ENCODE results near the gene NUMB. TPM values are rescaled to one million over a fixed set of nuclear protein-coding genes. Genes with fewer than 3 reads are reported as not detected.

NUMB gene
- total and polyA plus RNA-seq, 4 donors, result 28.3 to 48.0 (median 32.2) TPM

GRCh38 chr14:73457041-73457923 lies 1.1 kb downstream of the NUMB start:
- peak overlapping the region; percentile 70 for H3K27ac ChIP-seq (ENCODE audit: low read depth, low read length)
- no peaks in the 10 kb centered on the region for H3K9me3 ChIP-seq (ENCODE audit: control insufficient read depth, insufficient read depth, low read length)
- H3K36me3 ChIP-seq (ENCODE audit: control insufficient read depth, insufficient read depth, low read length), result no peaks in the 10 kb centered on the region
- DNase-seq (ENCODE audit: low read depth in 4 of 6, low spot score in 6 of 6), result peak in 2 of 6 donors; percentile 29 to 44
- H3K4me3 ChIP-seq (ENCODE audit: low read depth, low read length), result peak overlapping the region; percentile 92
- 2% methylated on average over 23 of the region's 24 CpGs for WGBS (ENCODE audit: insufficient coverage)
- peaks cover 14% of the 10 kb centered on the region for H3K4me1 ChIP-seq (ENCODE audit: control insufficient read depth, insufficient read depth, low read length)
- H3K27me3 ChIP-seq (ENCODE audit: control insufficient read depth, insufficient read depth, low read length), result no peaks in the 10 kb centered on the region

GRCh38 chr14:73455294-73455693 lies 3.1 kb downstream of the NUMB start:
- Histone ChIP-seq H3K27me3 (ENCODE audit: control insufficient read depth, insufficient read depth, low read length) (no peaks in the 10 kb centered on the region), H3K4me1 (ENCODE audit: control insufficient read depth, insufficient read depth, low read length) (peaks cover 8% of the 10 kb centered on the region), H3K36me3 (ENCODE audit: control insufficient read depth, insufficient read depth, low read length) (no peaks in the 10 kb centered on the region), H3K9me3 (ENCODE audit: control insufficient read depth, insufficient read depth, low read length) (no peaks in the 10 kb centered on the region), H3K27ac (ENCODE audit: low read depth, low read length) (no peak overlapping the region), H3K4me3 (ENCODE audit: low read depth, low read length) (no peak overlapping the region)
- WGBS (ENCODE audit: insufficient coverage), result no CpG with 5 or more reads among the region's 2 CpGs
- DNase-seq (ENCODE audit: low read depth in 4 of 6, low spot score in 6 of 6), result no peak

DNA sequence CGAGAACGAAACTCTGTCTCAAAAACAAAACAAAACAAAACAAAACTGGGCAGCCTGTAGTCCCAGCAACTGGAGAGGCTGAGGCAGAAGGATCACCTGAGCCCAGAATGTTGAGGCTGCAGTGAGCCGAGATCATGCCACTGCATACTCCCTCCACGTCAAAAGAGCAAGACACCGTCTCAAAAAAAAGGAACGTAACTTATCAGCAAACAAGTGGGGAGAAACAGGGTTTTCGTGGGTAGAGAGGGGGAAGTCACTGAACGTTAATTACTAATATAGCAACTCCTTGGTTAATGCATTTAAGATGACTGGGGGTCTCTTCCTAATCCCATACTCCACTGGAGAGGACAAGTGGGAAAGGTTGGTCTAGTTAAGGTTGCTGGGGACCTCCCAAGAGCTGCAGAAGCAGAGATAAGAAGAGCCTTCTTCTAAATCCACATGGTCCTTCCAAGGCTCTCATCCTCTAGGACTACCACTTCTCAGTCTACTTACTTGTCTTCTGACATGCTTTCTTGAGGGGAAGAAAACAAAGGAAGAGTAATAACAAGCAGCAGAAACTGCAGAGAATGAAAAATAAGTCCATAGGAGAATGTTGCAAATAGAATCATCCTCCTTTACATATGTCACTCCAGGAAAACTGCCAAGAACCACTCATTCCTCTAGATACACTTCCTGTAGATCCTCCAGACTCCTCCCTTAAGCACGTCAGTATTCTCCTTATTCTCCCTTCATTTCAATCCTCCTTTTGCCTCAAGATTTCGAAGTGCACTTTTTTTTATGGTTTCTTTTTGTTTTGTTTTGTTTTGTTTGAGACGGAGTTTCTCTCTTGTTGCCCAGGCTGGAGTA lies 5.8 kb downstream of the NUMB start:
- H3K36me3 ChIP-seq (ENCODE audit: control insufficient read depth, insufficient read depth, low read length), result no peaks in the 10 kb centered on the region
- no peaks in the 10 kb centered on the region for H3K9me3 ChIP-seq (ENCODE audit: control insufficient read depth, insufficient read depth, low read length)
- DNase-seq (ENCODE audit: low read depth in 4 of 6, low spot score in 6 of 6), result peak in 1 of 6 donors; percentile 67
- no peaks in the 10 kb centered on the region for H3K27me3 ChIP-seq (ENCODE audit: control insufficient read depth, insufficient read depth, low read length)
- whole genome bisulfite sequencing (ENCODE audit: insufficient coverage), result 100% methylated on average over 1 of the region's 11 CpGs
- H3K27ac ChIP-seq (ENCODE audit: low read depth, low read length), result no peak overlapping the region
- H3K4me1 ChIP-seq (ENCODE audit: control insufficient read depth, insufficient read depth, low read length), result peaks cover 3% of the 10 kb centered on the region
- H3K4me3 ChIP-seq (ENCODE audit: low read depth, low read length), result no peak overlapping the region

DNA sequence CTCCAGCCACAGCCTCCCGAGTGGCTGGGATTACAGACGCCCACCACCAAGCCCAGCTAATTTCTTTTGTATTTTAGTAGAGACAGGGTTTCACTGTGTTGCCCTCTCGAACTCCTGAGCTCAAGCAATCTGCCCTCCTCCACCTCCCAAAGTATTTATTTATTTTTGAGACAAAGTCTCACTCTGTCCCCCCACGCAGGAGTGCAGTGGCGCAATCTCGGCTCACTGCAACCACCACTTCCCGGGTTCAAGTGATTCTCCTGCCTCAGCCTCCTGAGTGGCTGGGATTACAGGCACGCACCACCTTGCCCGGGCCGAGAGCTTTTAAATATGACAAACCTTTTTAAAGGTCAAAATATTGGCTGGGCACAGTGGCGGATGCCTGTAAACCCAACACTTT lies 14.6 kb downstream of the NUMB start:
- no peaks in the 10 kb centered on the region for H3K9me3 ChIP-seq (ENCODE audit: control insufficient read depth, insufficient read depth, low read length)
- no peak overlapping the region for H3K27ac ChIP-seq (ENCODE audit: low read depth, low read length)
- H3K36me3 ChIP-seq (ENCODE audit: control insufficient read depth, insufficient read depth, low read length), result no peaks in the 10 kb centered on the region

DNA sequence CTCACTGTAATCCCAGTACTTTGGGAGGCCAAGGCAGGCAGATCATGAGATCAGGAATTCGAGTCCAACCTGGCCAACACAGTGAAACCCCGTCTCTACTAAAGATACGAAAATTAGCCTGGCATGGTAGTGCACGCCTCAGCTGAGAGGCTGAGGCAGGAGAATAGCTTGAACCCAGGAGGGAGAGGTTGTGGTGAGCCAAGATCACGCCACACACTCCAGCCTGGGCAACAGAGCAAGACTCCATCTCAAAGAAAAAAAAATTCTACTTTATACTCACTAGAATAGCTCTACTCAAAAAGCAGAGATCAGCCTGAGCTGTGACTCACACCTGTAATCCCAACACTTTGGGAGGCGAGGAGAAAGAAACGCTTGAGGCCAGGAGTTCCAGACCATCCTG lies 17.1 kb downstream of the NUMB start:
- DNase-seq (ENCODE audit: low read depth in 4 of 6, low spot score in 6 of 6), result no peak
- Histone ChIP-seq H3K27ac (ENCODE audit: low read depth, low read length) (no peak overlapping the region), H3K36me3 (ENCODE audit: control insufficient read depth, insufficient read depth, low read length) (no peaks in the 10 kb centered on the region), H3K9me3 (ENCODE audit: control insufficient read depth, insufficient read depth, low read length) (no peaks in the 10 kb centered on the region), H3K4me1 (ENCODE audit: control insufficient read depth, insufficient read depth, low read length) (no peaks in the 10 kb centered on the region), H3K4me3 (ENCODE audit: low read depth, low read length) (no peak overlapping the region), H3K27me3 (ENCODE audit: control insufficient read depth, insufficient read depth, low read length) (no peaks in the 10 kb centered on the region)
- WGBS (ENCODE audit: insufficient coverage), result 89% methylated on average over 3 of the region's 7 CpGs

More for the DNA sequence above, 14.6 kb downstream of the NUMB start:
- DNase-seq (ENCODE audit: low read depth in 4 of 6, low spot score in 6 of 6), result no peak
- Histone ChIP-seq H3K27me3 (ENCODE audit: control insufficient read depth, insufficient read depth, low read length) (no peaks in the 10 kb centered on the region), H3K4me1 (ENCODE audit: control insufficient read depth, insufficient read depth, low read length) (no peaks in the 10 kb centered on the region), H3K4me3 (ENCODE audit: low read depth, low read length) (no peak overlapping the region)
- WGBS (ENCODE audit: insufficient coverage), result 97% methylated on average over 9 of the region's 11 CpGs

GRCh38 chr14:73438993-73439392 lies 19.4 kb downstream of the NUMB start:
- Histone ChIP-seq H3K27me3 (ENCODE audit: control insufficient read depth, insufficient read depth, low read length) (no peaks in the 10 kb centered on the region), H3K36me3 (ENCODE audit: control insufficient read depth, insufficient read depth, low read length) (no peaks in the 10 kb centered on the region), H3K27ac (ENCODE audit: low read depth, low read length) (no peak overlapping the region), H3K9me3 (ENCODE audit: control insufficient read depth, insufficient read depth, low read length) (no peaks in the 10 kb centered on the region), H3K4me1 (ENCODE audit: control insufficient read depth, insufficient read depth, low read length) (no peaks in the 10 kb centered on the region), H3K4me3 (ENCODE audit: low read depth, low read length) (no peak overlapping the region)
- DNase-seq (ENCODE audit: low read depth in 4 of 6, low spot score in 6 of 6), result peak in 2 of 6 donors; percentile 31 to 55
- no CpG with 5 or more reads among the region's 2 CpGs for WGBS (ENCODE audit: insufficient coverage)

GRCh38 chr14:73437206-73437605 lies 21.1 kb downstream of the NUMB start:
- no CpG with 5 or more reads among the region's 2 CpGs for WGBS (ENCODE audit: insufficient coverage)
- H3K4me1 ChIP-seq (ENCODE audit: control insufficient read depth, insufficient read depth, low read length), result no peaks in the 10 kb centered on the region
- H3K9me3 ChIP-seq (ENCODE audit: control insufficient read depth, insufficient read depth, low read length), result no peaks in the 10 kb centered on the region
- H3K27me3 ChIP-seq (ENCODE audit: control insufficient read depth, insufficient read depth, low read length), result no peaks in the 10 kb centered on the region
- no peak overlapping the region for H3K4me3 ChIP-seq (ENCODE audit: low read depth, low read length)
- H3K27ac ChIP-seq (ENCODE audit: low read depth, low read length), result no peak overlapping the region
- no peaks in the 10 kb centered on the region for H3K36me3 ChIP-seq (ENCODE audit: control insufficient read depth, insufficient read depth, low read length)
- no peak for DNase-seq (ENCODE audit: low read depth in 4 of 6, low spot score in 6 of 6)

- H3K4me1 ChIP-seq (ENCODE audit: control insufficient read depth, insufficient read depth, low read length), result no peaks in the 10 kb centered on the region
- WGBS (ENCODE audit: insufficient coverage), result no CpG with 5 or more reads among the region's 3 CpGs
- H3K27me3 ChIP-seq (ENCODE audit: control insufficient read depth, insufficient read depth, low read length), result no peaks in the 10 kb centered on the region
- no peaks in the 10 kb centered on the region for H3K9me3 ChIP-seq (ENCODE audit: control insufficient read depth, insufficient read depth, low read length)
- no peak for DNase-seq (ENCODE audit: low read depth in 4 of 6, low spot score in 6 of 6)
- H3K27ac ChIP-seq (ENCODE audit: low read depth, low read length), result no peak overlapping the region
- no peaks in the 10 kb centered on the region for H3K36me3 ChIP-seq (ENCODE audit: control insufficient read depth, insufficient read depth, low read length)
- H3K4me3 ChIP-seq (ENCODE audit: low read depth, low read length), result no peak overlapping the region
Measured at GRCh38 chr14:73432124-73432523, 26.2 kb downstream of the NUMB start.

GRCh38 chr14:73428353-73428824 lies 30.0 kb downstream of the NUMB start:
- no peak for DNase-seq (ENCODE audit: low read depth in 4 of 6, low spot score in 6 of 6)
- Histone ChIP-seq H3K27ac (ENCODE audit: low read depth, low read length) (no peak overlapping the region), H3K4me1 (ENCODE audit: control insufficient read depth, insufficient read depth, low read length) (no peaks in the 10 kb centered on the region), H3K27me3 (ENCODE audit: control insufficient read depth, insufficient read depth, low read length) (no peaks in the 10 kb centered on the region), H3K9me3 (ENCODE audit: control insufficient read depth, insufficient read depth, low read length) (no peaks in the 10 kb centered on the region), H3K4me3 (ENCODE audit: low read depth, low read length) (no peak overlapping the region), H3K36me3 (ENCODE audit: control insufficient read depth, insufficient read depth, low read length) (no peaks in the 10 kb centered on the region)
- WGBS (ENCODE audit: insufficient coverage), result 92% methylated on average over 5 of the region's 5 CpGs
